ENCODE results near the gene PBRM1. TPM values are rescaled to one million over a fixed set of nuclear protein-coding genes. Genes with fewer than 3 reads are reported as not detected.

The PBRM1 gene
- total and polyA plus RNA-seq, 7 donors: 8.4 to 94.2 (median 82.8) TPM

- intact Hi-C loops (cut with DNase I): no loop called here
- Histone ChIP-seq H3K4me1 (peaks cover 0 to 1% (median 0%) of the 10 kb centered on the region in 4 donors), H3K27ac (no peak overlapping the region), H3K36me3 (peaks cover 0 to 14% (median 9%) of the 10 kb centered on the region in 4 donors), H3K4me3 (no peak overlapping the region), H3K27me3 (no peaks in the 10 kb centered on the region), H3K9me3 (no peaks in the 10 kb centered on the region)
- TF ChIP-seq POLR2A (IDR thresholded peaks at IDR 0.05): no peak
- no peak for TF ChIP-seq CTCF (IDR thresholded peaks at IDR 0.05)
- no peak for TF ChIP-seq EP300 (IDR thresholded peaks at IDR 0.05)
- no peak for TF ChIP-seq POLR2AphosphoS5 (IDR thresholded peaks at IDR 0.05)
- DNase-seq: no peak
These were observed 33.9 kb upstream of the PBRM1 start for GRCh38 chr3:52719618-52720017.

GRCh38 chr3:52715714-52716305 lies 30.1 kb upstream of the PBRM1 start:
- TF ChIP-seq POLR2A (IDR thresholded peaks at IDR 0.05): no peak
- no peak for TF ChIP-seq CTCF (IDR thresholded peaks at IDR 0.05)
- no peak for TF ChIP-seq POLR2AphosphoS5 (IDR thresholded peaks at IDR 0.05)
- TF ChIP-seq EP300 (IDR thresholded peaks at IDR 0.05): no peak
- WGBS, 2 donors: 91 to 95% methylated on average over 11 of the region's 11 CpGs
- Histone ChIP-seq H3K36me3 (peaks cover 0 to 29% (median 9%) of the 10 kb centered on the region in 4 donors), H3K9me3 (no peaks in the 10 kb centered on the region), H3K4me3 (no peak overlapping the region), H3K4me1 (peaks cover 0 to 4% (median 0%) of the 10 kb centered on the region in 4 donors), H3K27ac (no peak overlapping the region), H3K27me3 (no peaks in the 10 kb centered on the region)
- no peak for DNase-seq
- intact Hi-C loops (cut with DNase I): no loop called here

DNA sequence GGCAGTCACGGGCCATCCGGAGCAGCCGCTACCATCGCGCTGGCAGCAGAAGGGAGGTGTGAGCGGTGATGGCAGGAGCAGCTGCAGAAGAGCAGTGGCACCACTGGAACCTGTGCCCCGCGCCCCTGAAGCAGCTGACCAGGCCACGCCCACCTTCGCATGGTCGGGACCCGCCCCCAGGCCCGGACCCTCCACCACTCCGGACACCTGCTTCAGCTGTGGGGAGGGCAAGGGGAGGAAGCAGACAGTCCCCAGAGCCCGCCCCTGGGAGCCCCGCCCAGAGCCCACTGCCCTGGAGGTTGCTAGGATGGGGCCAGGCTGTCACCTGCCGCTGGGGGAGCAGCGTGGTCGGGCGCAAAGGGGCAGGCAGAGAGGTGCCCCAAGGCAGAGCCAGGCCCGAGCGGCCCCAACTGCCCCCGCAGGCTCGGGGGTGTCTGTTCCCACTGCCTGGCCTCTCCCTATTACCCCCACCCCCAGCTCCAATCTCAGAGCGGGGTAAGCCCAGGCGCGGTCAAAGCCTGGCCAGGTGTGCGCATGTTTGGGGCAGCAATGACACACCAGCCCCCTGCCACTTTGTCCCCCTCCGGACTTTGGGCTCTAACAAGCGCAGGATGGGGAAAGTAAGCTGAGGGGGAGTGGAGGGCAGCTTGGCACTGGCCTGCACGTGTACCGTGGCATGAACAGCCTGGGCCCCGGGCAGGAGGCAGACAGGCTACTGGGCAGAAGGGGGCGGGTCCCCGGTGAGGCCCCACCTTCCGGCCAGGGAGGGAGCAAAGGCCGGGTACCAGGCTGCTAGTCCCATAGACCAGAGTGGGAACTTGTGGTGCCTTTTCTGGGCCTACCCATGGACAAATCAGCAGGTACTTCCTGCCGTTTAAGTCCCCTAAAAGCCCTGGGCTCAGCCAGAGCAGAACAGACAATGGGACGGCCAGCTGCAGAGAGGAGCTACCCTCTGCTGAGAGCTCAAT lies 28.9 kb upstream of the PBRM1 start:
- intact Hi-C loops (cut with DNase I): no loop called here
- Histone ChIP-seq H3K4me1 (peaks cover 0 to 4% (median 0%) of the 10 kb centered on the region in 4 donors), H3K4me3 (no peak overlapping the region), H3K27me3 (no peaks in the 10 kb centered on the region), H3K9me3 (no peaks in the 10 kb centered on the region), H3K36me3 (peaks cover 0 to 32% (median 9%) of the 10 kb centered on the region in 4 donors), H3K27ac (no peak overlapping the region)
- no peak for TF ChIP-seq POLR2AphosphoS5 (IDR thresholded peaks at IDR 0.05)
- TF ChIP-seq EP300 (IDR thresholded peaks at IDR 0.05): no peak
- no peak for TF ChIP-seq POLR2A (IDR thresholded peaks at IDR 0.05)
- no peak for TF ChIP-seq CTCF (IDR thresholded peaks at IDR 0.05)
- DNase-seq: no peak
- 34 to 62% methylated on average over 39 of the region's 39 CpGs for WGBS, 2 donors

- 91 to 93% methylated on average over 17 of the region's 17 CpGs for WGBS, 2 donors
- H3K4me1 ChIP-seq: peaks cover 0 to 11% (median 5%) of the 10 kb centered on the region in 4 donors
- no peaks in the 10 kb centered on the region for H3K9me3 ChIP-seq
- no peak for DNase-seq
- no peak overlapping the region for H3K27ac ChIP-seq
- H3K27me3 ChIP-seq: no peaks in the 10 kb centered on the region
- no peak overlapping the region for H3K4me3 ChIP-seq
- peaks cover 5 to 38% (median 10%) of the 10 kb centered on the region in 4 donors for H3K36me3 ChIP-seq
- intact Hi-C loops (cut with DNase I): no loop called here
- TF ChIP-seq EP300 (IDR thresholded peaks at IDR 0.05) (no peak), POLR2A (IDR thresholded peaks at IDR 0.05) (no peak), CTCF (IDR thresholded peaks at IDR 0.05) (no peak), POLR2AphosphoS5 (IDR thresholded peaks at IDR 0.05) (no peak)
These were observed 26.8 kb upstream of the PBRM1 start for GRCh38 chr3:52712291-52713212.
